Measurements from ENCODE around the gene DHRS7C.
"Not testable (repeated sequence)": the region's sequence is repeated elsewhere in the genome, so short reads cannot be mapped to it uniquely, and the experiment has no call there.

DHRS7C gene

GRCh38 chr17:9809409-9809808, 18.0 kb upstream of the DHRS7C start:
- no peak for DNase-seq

GRCh38 chr17:9806699-9807098, 15.3 kb upstream of the DHRS7C start:
- no peak for DNase-seq

- DNase-seq: no peak
Observed at GRCh38 chr17:9805769-9806168, 14.4 kb upstream of the DHRS7C start.

- DNase-seq: no peak
Observed at GRCh38 chr17:9802697-9803096, 11.3 kb upstream of the DHRS7C start.

GRCh38 chr17:9802294-9802693, 10.9 kb upstream of the DHRS7C start:
- no peak for DNase-seq

- DNase-seq: no peak
Observed at GRCh38 chr17:9801505-9801904, 10.1 kb upstream of the DHRS7C start.

GRCh38 chr17:9798724-9799123, 7.3 kb upstream of the DHRS7C start:
- DNase-seq: no peak

- no peak for DNase-seq
Observed at GRCh38 chr17:9798008-9798407, 6.6 kb upstream of the DHRS7C start.

GRCh38 chr17:9792181-9792840, 919 bp upstream of the DHRS7C start:
- no peak for DNase-seq

GRCh38 chr17:9790316-9790715, 1.1 kb downstream of the DHRS7C start:
- DNase-seq: no peak

GRCh38 chr17:9788601-9789000, 2.8 kb downstream of the DHRS7C start:
- DNase-seq: no peak

GRCh38 chr17:9784544-9784943, 6.8 kb downstream of the DHRS7C start:
- no peak for DNase-seq

GRCh38 chr17:9783465-9783864, 7.9 kb downstream of the DHRS7C start:
- DNase-seq: not testable (repeated sequence)

GRCh38 chr17:9783050-9783449, 8.3 kb downstream of the DHRS7C start:
- DNase-seq: no peak

GRCh38 chr17:9780552-9780951, 10.8 kb downstream of the DHRS7C start:
- no peak for DNase-seq

GRCh38 chr17:9776911-9777310, 14.5 kb downstream of the DHRS7C start:
- DNase-seq: no peak

GRCh38 chr17:9772658-9773057, 18.7 kb downstream of the DHRS7C start:
- DNase-seq: no peak

- no peak for DNase-seq
Observed at GRCh38 chr17:9771465-9771864, 19.9 kb downstream of the DHRS7C start.

- DNase-seq: no peak
Observed at GRCh38 chr17:9769036-9769695, 22.2 kb downstream of the DHRS7C start.

- DNase-seq: no peak
Observed at GRCh38 chr17:9768381-9768934, 22.9 kb downstream of the DHRS7C start.

GRCh38 chr17:9767432-9767991, 23.9 kb downstream of the DHRS7C start:
- no peak for DNase-seq

GRCh38 chr17:9766970-9767369, 24.4 kb downstream of the DHRS7C start:
- DNase-seq: no peak

GRCh38 chr17:9765322-9765721, 26.1 kb downstream of the DHRS7C start:
- no peak for DNase-seq

GRCh38 chr17:9763643-9764042, 27.7 kb downstream of the DHRS7C start:
- no peak for DNase-seq
